ENCODE data around the gene ARF6. TPM values are rescaled to one million over a fixed set of nuclear protein-coding genes. Genes with fewer than 3 reads are reported as not detected.

The ARF6 gene
- 101 and 110 TPM in 2 replicates for total RNA-seq

GRCh38 chr14:49892636-49893308 is at the start of gene ARF6:
TSS of gene ARF6 (plus strand) at chr14:49893082. CDS start at chr14:49893737, 655 bp downstream.

DNA sequence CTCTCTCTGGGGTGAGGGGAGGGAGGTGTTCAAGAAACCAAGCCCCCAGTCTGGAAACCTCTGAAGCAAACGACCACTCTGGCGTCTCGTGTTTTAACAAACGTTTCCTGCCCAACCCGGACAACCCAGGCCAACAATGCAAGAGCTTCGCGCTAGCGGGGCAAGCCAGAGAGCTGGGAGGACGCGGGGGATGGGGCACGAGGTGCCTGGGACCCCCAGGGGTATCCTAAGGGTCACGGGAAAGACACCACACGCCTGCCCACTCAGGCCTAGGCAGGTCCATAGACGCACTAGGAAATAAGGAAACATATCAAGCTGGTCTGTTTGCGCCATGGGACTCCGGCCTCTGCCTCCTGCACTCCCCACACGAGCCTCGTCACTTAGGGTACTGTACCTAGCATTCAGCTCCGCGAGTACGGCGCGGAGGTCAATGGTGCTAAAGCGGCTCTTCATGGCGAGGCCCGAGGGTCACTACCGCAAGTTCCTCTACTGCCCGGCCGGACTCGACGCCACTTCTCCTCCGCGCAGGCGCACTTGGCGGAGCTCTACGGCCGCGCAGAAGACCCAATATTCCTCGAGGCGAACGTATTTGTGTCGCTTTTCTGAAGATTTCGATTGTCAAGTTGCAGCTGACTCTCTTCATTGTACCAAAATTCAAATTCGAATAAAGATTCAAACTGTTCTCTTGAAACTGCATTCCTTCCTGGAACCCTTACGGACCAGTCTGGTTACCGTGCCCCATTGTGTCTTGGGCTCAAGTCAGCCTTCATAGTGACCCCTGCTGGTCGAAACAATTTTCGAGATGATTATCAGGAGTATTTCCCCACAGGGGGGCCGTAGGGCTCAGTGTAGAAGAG is 40.4 kb upstream of the ARF6 start, which contains the start of gene NEMF:
Gene NEMF (minus strand): TSS at position 488 of the 857 bp plus-strand sequence. CDS start 35 bp downstream, at position 453.

Other genes starting within 250 kb of the ARF6 start
- 1.4 and 2.4 TPM in 2 replicates for gene POLE2, start 204.9 kb upstream of the ARF6 start, total RNA-seq
- gene KLHDC1, start 200.0 kb upstream of the ARF6 start, total RNA-seq = 0.68 and 1.2 TPM in 2 replicates
- gene KLHDC2, start 124.9 kb upstream of the ARF6 start, total RNA-seq = 64.9 and 86.5 TPM in 2 replicates
- 38.3 and 71.3 TPM in 2 replicates for gene NEMF, start 40.3 kb upstream of the ARF6 start, total RNA-seq
- 8.0 and 8.9 TPM in 2 replicates for gene VCPKMT, start 223.5 kb downstream of the ARF6 start, total RNA-seq